ENCODE measurements around the gene FAN1. TPM values are rescaled to one million over a fixed set of nuclear protein-coding genes. Genes with fewer than 3 reads are reported as not detected.

Gene FAN1
- total and polyA plus RNA-seq, 7 donors = 12.4 to 64.2 (median 25.0) TPM

GRCh38 chr15:30953731-30954378 lies 50.1 kb downstream of the FAN1 start:
- ATAC-seq = peak; percentile 71 to 81 (median 80)

GRCh38 chr15:30954674-30955073 lies 51.0 kb downstream of the FAN1 start:
- ATAC-seq (no peak), DNase-seq (no peak)
- Histone ChIP-seq H3K36me3 (ENCODE audit: insufficient read depth in 1 of 2, low read depth in 1 of 2) (peaks cover 17 to 90% of the 10 kb centered on the region in 2 donors), H3K9me3 (no peaks in the 10 kb centered on the region), H3K4me3 (no peak overlapping the region), H3K27ac (peak overlapping the region; percentile 72), H3K27me3 (ENCODE audit: insufficient read depth in 3 of 3, low read length in 2 of 3) (no peaks in the 10 kb centered on the region), H3K4me1 (peaks cover 25% of the 10 kb centered on the region)
- intact Hi-C loops (cut with DNase I) = loop anchor here (5.0 kb wide), 1 partner anchor 38 kb away; the partner anchor contains the start of gene MTMR10 (in 2 of the 2)
- 93 to 98% (median 97%) methylated on average over 1 of the region's 1 CpG for WGBS, 3 donors
- no peak for TF ChIP-seq CTCF (IDR thresholded peaks at IDR 0.05)

More at GRCh38 chr15:30953731-30954378, 50.1 kb downstream of the FAN1 start:
- no peaks in the 10 kb centered on the region for H3K9me3 ChIP-seq
- peaks cover 17% of the 10 kb centered on the region for H3K4me1 ChIP-seq
- H3K36me3 ChIP-seq (ENCODE audit: insufficient read depth in 1 of 2, low read depth in 1 of 2) = peaks cover 17 to 90% of the 10 kb centered on the region in 2 donors
- WGBS, 3 donors = 41 to 65% (median 48%) methylated on average over 7 of the region's 7 CpGs
- no peak overlapping the region for H3K4me3 ChIP-seq
- peak overlapping the region; percentile 72 for H3K27ac ChIP-seq
- no peaks in the 10 kb centered on the region for H3K27me3 ChIP-seq (ENCODE audit: insufficient read depth in 3 of 3, low read length in 2 of 3)
- intact Hi-C loops (cut with DNase I) = loop anchor here in 1 of 2 donors (5.0 kb wide), 1 partner anchor 38 kb away; the partner anchor contains the start of gene MTMR10
- DNase-seq = peak; percentile 22 to 79
- no peak for TF ChIP-seq CTCF (IDR thresholded peaks at IDR 0.05)

- TF ChIP-seq CTCF (IDR thresholded peaks at IDR 0.05) = no peak
- ATAC-seq (no peak), DNase-seq (no peak)
- Histone ChIP-seq H3K36me3 (ENCODE audit: insufficient read depth in 1 of 2, low read depth in 1 of 2) (peaks cover 14 to 81% of the 10 kb centered on the region in 2 donors), H3K4me1 (peaks cover 32% of the 10 kb centered on the region), H3K4me3 (no peak overlapping the region), H3K27me3 (ENCODE audit: insufficient read depth in 3 of 3, low read length in 2 of 3) (no peaks in the 10 kb centered on the region), H3K27ac (peak overlapping the region; percentile 11), H3K9me3 (no peaks in the 10 kb centered on the region)
- intact Hi-C loops (cut with DNase I) = loop anchor here in 1 of 2 donors (5.0 kb wide), 1 partner anchor 36 kb away; the partner anchor contains the start of gene MTMR10
- WGBS, 3 donors = 73 to 83% (median 78%) methylated on average over 6 of the region's 6 CpGs
Measured at GRCh38 chr15:30956216-30957124, 52.8 kb downstream of the FAN1 start.

GRCh38 chr15:30958219-30958618 lies 54.5 kb downstream of the FAN1 start:
- peaks cover 12 to 63% of the 10 kb centered on the region in 2 donors for H3K36me3 ChIP-seq (ENCODE audit: insufficient read depth in 1 of 2, low read depth in 1 of 2)
- no peak for ATAC-seq
- no peak overlapping the region for H3K4me3 ChIP-seq
- H3K4me1 ChIP-seq = peaks cover 42% of the 10 kb centered on the region
- H3K27ac ChIP-seq = no peak overlapping the region
- no peaks in the 10 kb centered on the region for H3K27me3 ChIP-seq (ENCODE audit: insufficient read depth in 3 of 3, low read length in 2 of 3)
- DNase-seq = no peak
- intact Hi-C loops (cut with DNase I) = loop anchor here in 1 of 2 donors (5.0 kb wide), 1 partner anchor 34 kb away; the partner anchor contains the start of gene MTMR10
- no peak for TF ChIP-seq CTCF (IDR thresholded peaks at IDR 0.05)
- WGBS, 3 donors = 87 to 89% (median 89%) methylated on average over 5 of the region's 5 CpGs
- H3K9me3 ChIP-seq = no peaks in the 10 kb centered on the region
